H9 (cell line): ENCODE results near the gene MTIF2. TPM values are rescaled to one million over a fixed set of nuclear protein-coding genes. Genes with fewer than 3 reads are reported as not detected.
"Not testable (repeated sequence)": the region's sequence is repeated elsewhere in the genome, so short reads cannot be mapped to it uniquely, and the experiment has no call there.

ENCODE experiments used
- DNase-seq: peaks from one replicate; pipeline ENCODE4 v3.0.0-alpha.2; 2017
- H2AFZ ChIP-seq: one replicate; pipeline ENCODE4 v1.6.1; 2013; ENCODE audit warnings: mild to moderate bottlenecking, low read length, control low read depth, moderate library complexity
- H2AK5ac ChIP-seq: 2 replicates; pipeline ENCODE4 v1.6.1; 2013; ENCODE audit warnings: low read length, control low read depth, mixed read lengths; ENCODE audit not compliant: insufficient read length
- H2BK120ac ChIP-seq: one replicate; pipeline ENCODE4 v1.6.1; 2013; ENCODE audit warnings: low read depth, mild to moderate bottlenecking, low read length, control low read depth, inconsistent platforms; ENCODE audit not compliant: poor library complexity, severe bottlenecking
- H2BK12ac ChIP-seq: 2 replicates; pipeline ENCODE4 v1.6.1; 2013; ENCODE audit warnings: low read length, control low read depth, mixed read lengths, low read depth; ENCODE audit not compliant: insufficient read length
- H2BK15ac ChIP-seq: 2 replicates; pipeline ENCODE4 v1.6.1; 2013; ENCODE audit warnings: low read depth, low read length, control low read depth
- H2BK20ac ChIP-seq: one replicate; pipeline ENCODE4 v1.6.1; 2013; ENCODE audit warnings: low read depth, mild to moderate bottlenecking, low read length, control low read depth, inconsistent platforms; ENCODE audit not compliant: poor library complexity, severe bottlenecking
- H2BK5ac ChIP-seq: 2 replicates; pipeline ENCODE4 v1.6.1; 2013; ENCODE audit warnings: low read length, control low read depth, mixed read lengths; ENCODE audit not compliant: insufficient read length
- H3K14ac ChIP-seq: 2 replicates; pipeline ENCODE4 v1.6.1; 2013; ENCODE audit warnings: low read length, control low read depth; ENCODE audit not compliant: insufficient read depth
- H3K18ac ChIP-seq: 2 replicates; pipeline ENCODE4 v1.6.1; 2013; ENCODE audit warnings: low read depth, mild to moderate bottlenecking, mixed read lengths, low read length, control low read depth; ENCODE audit not compliant: insufficient read length
- H3K23ac ChIP-seq: 2 replicates; pipeline ENCODE4 v1.6.1; 2013; ENCODE audit warnings: low read length, control low read depth, mixed read lengths, low read depth; ENCODE audit not compliant: insufficient read length
- H3K23me2 ChIP-seq: 2 replicates; pipeline ENCODE4 v1.6.1; 2013; ENCODE audit warnings: low read depth, mild to moderate bottlenecking, mixed read lengths, low read length, control low read depth; ENCODE audit not compliant: insufficient read length, poor library complexity, severe bottlenecking
- H3K27ac ChIP-seq: 2 replicates; pipeline ENCODE4 v1.5.1; 2013; ENCODE audit warnings: low read length, control low read depth, mixed read lengths, low read depth; ENCODE audit not compliant: insufficient read length
- H3K27me3 ChIP-seq: 2 replicates; pipeline ENCODE4 v1.6.1; 2013; ENCODE audit warnings: low read length, control low read depth, inconsistent platforms; ENCODE audit not compliant: insufficient read depth
- H3K4ac ChIP-seq: 2 replicates; pipeline ENCODE4 v1.6.1; 2013; ENCODE audit warnings: low read depth, mild to moderate bottlenecking, control low read depth, inconsistent platforms, low read length, moderate library complexity
- H3K4me1 ChIP-seq: 2 replicates; pipeline ENCODE4 v1.6.1; 2013; ENCODE audit warnings: low read length, control low read depth, inconsistent platforms; ENCODE audit not compliant: insufficient read depth
- H3K4me2 ChIP-seq: 2 replicates; pipeline ENCODE4 v1.6.1; 2013; ENCODE audit warnings: low read length, control low read depth, mixed read lengths; ENCODE audit not compliant: insufficient read length, insufficient read depth
- H3K56ac ChIP-seq: 2 replicates; pipeline ENCODE4 v1.6.1; 2013; ENCODE audit warnings: low read depth, mild to moderate bottlenecking, mixed read lengths, low read length, control low read depth; ENCODE audit not compliant: insufficient read length
- H3K79me1 ChIP-seq: 2 replicates; pipeline ENCODE4 v1.6.1; 2013; ENCODE audit warnings: low read depth, mild to moderate bottlenecking, moderate library complexity, low read length, control low read depth, inconsistent platforms; ENCODE audit not compliant: insufficient read depth, poor library complexity, severe bottlenecking
- H3K79me2 ChIP-seq: 2 replicates; pipeline ENCODE4 v1.6.1; 2013; ENCODE audit warnings: low read length, control low read depth, inconsistent platforms; ENCODE audit not compliant: insufficient read depth
- H3K9ac ChIP-seq: 2 replicates; pipeline ENCODE4 v1.6.1; 2013; ENCODE audit warnings: low read length, control low read depth, mixed read lengths; ENCODE audit not compliant: insufficient read length; ENCODE audit errors: extremely low read depth
- H3K9me3 ChIP-seq: one replicate; pipeline ENCODE4 v1.6.1; 2013; ENCODE audit warnings: low read depth, low read length, inconsistent platforms; ENCODE audit not compliant: control insufficient read depth
- H3T11ph ChIP-seq: one replicate; pipeline ENCODE4 v1.6.1; 2013; ENCODE audit warnings: mild to moderate bottlenecking, low read length, control low read depth, inconsistent platforms
- H4K20me1 ChIP-seq: one replicate; pipeline ENCODE4 v1.6.1; 2013; ENCODE audit not compliant: control insufficient read depth, insufficient read length, insufficient read depth
- H4K5ac ChIP-seq: 2 replicates; pipeline ENCODE4 v1.6.1; 2013; ENCODE audit warnings: low read depth, mild to moderate bottlenecking, mixed read lengths, low read length, control low read depth; ENCODE audit not compliant: insufficient read length
- H4K8ac ChIP-seq: replicated peaks from 2 replicates; pipeline ENCODE4 v1.6.1; 2013; ENCODE audit warnings: low read length, control low read depth, mixed read lengths, low read depth; ENCODE audit not compliant: insufficient read length
- H4K91ac ChIP-seq: 2 replicates; pipeline ENCODE4 v1.6.1; 2013; ENCODE audit warnings: low read depth, mild to moderate bottlenecking, moderate library complexity, mixed read lengths, low read length, control low read depth; ENCODE audit not compliant: insufficient read length
- H3K27ac Mint-ChIP-seq, 3 experiments: 2 replicates in 2 of 3; 3 replicates in 1 of 3; pipeline ENCODE4 v1.8.0; 2020 to 2021; ENCODE audit warnings: mixed read lengths in 3 of 3, mild to moderate bottlenecking in 1 of 3, moderate library complexity in 1 of 3
- H3K27me3 Mint-ChIP-seq: 2 replicates; pipeline ENCODE4 v1.8.0; 2021; ENCODE audit warnings: low read depth, mild to moderate bottlenecking, moderate library complexity, mixed read lengths
- H3K36me3 Mint-ChIP-seq, 3 experiments: 2 replicates in 2 of 3; 3 replicates in 1 of 3; pipeline ENCODE4 v1.8.0; 2020 to 2021; ENCODE audit warnings: low read depth in 3 of 3, mixed read lengths in 3 of 3; ENCODE audit not compliant: insufficient read depth in 1 of 3
- H3K4me1 Mint-ChIP-seq, 2 experiments: 2 replicates each; pipeline ENCODE4 v1.8.0; 2020; ENCODE audit warnings: mixed read lengths in 2 of 2
- H3K4me3 Mint-ChIP-seq, 2 experiments: 2 replicates in 1 of 2; 3 replicates in 1 of 2; pipeline ENCODE4 v1.8.0; 2020 to 2021; ENCODE audit warnings: mild to moderate bottlenecking in 2 of 2, mixed read lengths in 2 of 2, moderate library complexity in 1 of 2
- H3K9me3 Mint-ChIP-seq, 2 experiments: 2 replicates in 1 of 2; 3 replicates in 1 of 2; pipeline ENCODE4 v1.8.0; 2020; ENCODE audit warnings: mild to moderate bottlenecking in 2 of 2, mixed read lengths in 2 of 2, moderate library complexity in 1 of 2
- WGBS: extraction: QIAGEN DNeasy Blood & Tissue Kit; methylation state at CpG from one replicate; pipeline ENCODE4 v1.1.7; 2013; ENCODE audit warnings: missing lambda C conversion rate, low lambda C conversion rate, mixed read lengths; ENCODE audit not compliant: insufficient read length; ENCODE audit errors: extremely low coverage; 5-methylcytosine and 5-hydroxymethylcytosine counted together
- total RNA-seq: library from RNA; stranded (reverse); gene quantifications from 2 replicates; pipeline ENCODE4 v1.2.1, GENCODE V29; 2021

MTIF2 gene
- total RNA-seq, 1 experiment from 2014 or later = 35.6 TPM

DNA sequence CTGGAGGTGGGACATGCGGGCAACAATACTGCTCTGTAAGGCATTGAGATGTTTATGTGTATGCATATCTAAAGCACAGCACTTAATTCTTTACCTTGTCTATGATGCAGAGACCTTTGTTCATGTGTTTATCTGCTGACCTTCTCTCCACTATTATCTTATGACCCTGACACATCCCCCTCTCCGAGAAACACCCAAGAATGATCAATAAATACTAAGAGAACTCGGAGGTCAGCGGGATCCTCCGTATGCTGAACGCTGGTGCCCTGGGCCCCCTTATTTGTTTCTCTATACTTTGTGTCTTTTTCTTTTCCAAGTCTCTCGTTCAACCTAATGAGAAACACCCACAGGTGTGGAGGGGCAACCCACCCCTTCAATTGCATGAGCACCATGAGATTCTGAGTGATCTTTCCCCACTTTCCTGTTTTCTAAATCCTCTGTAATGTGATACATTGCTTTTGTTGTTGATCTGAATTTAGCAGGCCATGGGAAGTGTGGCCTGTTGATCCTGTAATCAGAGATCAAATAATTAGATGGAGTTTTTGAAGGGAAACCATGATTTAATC lies 10.9 kb upstream of the MTIF2 start:
- H3K27ac Mint-ChIP-seq = peak overlapping the region; percentile 94 to 99 (median 98)
- peaks cover 44 to 46% of the 10 kb centered on the region in 2 experiments for H3K4me1 Mint-ChIP-seq
- H2AK5ac ChIP-seq, H3K56ac ChIP-seq, H3K79me1 ChIP-seq, H2BK15ac ChIP-seq, H2BK120ac ChIP-seq, H2AFZ ChIP-seq, H3K27me3 ChIP-seq, H4K20me1 ChIP-seq, H3K14ac ChIP-seq, H3K27me3 Mint-ChIP-seq, DNase-seq, H2BK12ac ChIP-seq, H3K79me2 ChIP-seq, H4K91ac ChIP-seq, H2BK20ac ChIP-seq, H4K8ac ChIP-seq, H2BK5ac ChIP-seq, H4K5ac ChIP-seq, H3K23ac ChIP-seq, H3K4me1 ChIP-seq, H3K9me3 ChIP-seq, H3K23me2 ChIP-seq, H3T11ph ChIP-seq, H3K9me3 Mint-ChIP-seq, H3K4ac ChIP-seq, H3K36me3 Mint-ChIP-seq: not testable (repeated sequence)
- H3K27ac ChIP-seq = peak overlapping the region; percentile 73
- no CpG with 5 or more reads among the region's 7 CpGs for WGBS
- peak overlapping the region; percentile 75 for H3K18ac ChIP-seq
- peak overlapping the region; percentile 54 to 61 for H3K4me3 Mint-ChIP-seq
- peak overlapping the region; percentile 20 for H3K9ac ChIP-seq
- peak overlapping the region; percentile 22 for H3K4me2 ChIP-seq

DNA sequence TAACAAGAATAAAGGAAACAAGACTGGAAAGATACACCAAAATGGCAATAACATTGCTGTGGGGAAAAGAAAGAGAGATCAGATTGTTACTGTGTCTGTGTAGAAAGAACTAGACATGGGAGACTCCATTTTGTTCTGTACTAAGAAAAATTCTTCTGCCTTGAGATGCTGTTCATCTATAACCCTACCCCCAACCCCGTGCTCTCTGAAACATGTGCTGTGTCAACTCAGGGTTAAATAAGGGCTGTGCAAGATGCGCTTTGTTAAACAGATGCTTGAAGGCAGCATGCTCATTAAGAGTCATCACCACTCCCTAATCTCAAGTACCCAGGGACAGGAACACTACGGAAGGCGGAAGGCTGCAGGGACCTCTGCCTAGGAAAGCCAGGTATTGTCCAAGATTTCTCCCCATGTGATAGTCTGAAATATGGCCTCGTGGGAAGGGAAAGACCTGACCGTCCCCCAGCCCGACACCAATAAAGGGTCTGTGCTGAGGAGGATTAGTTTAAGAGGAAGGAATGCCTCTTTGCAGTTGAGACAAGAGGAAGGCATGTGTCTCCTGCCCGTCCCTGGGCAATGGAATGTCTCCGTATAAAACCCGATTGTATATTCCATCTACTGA lies 10.3 kb upstream of the MTIF2 start:
- WGBS = no CpG with 5 or more reads among the region's 10 CpGs
- not testable (repeated sequence) for H2AK5ac ChIP-seq, H4K5ac ChIP-seq, H3K79me1 ChIP-seq, H3K23me2 ChIP-seq, H4K20me1 ChIP-seq, H3K79me2 ChIP-seq, H3K36me3 Mint-ChIP-seq, H3K4ac ChIP-seq, H3K23ac ChIP-seq, H2AFZ ChIP-seq, H2BK5ac ChIP-seq, H2BK20ac ChIP-seq, H3K27me3 ChIP-seq, H3K4me1 ChIP-seq, H3K9me3 ChIP-seq, H4K8ac ChIP-seq, H2BK15ac ChIP-seq, H3K18ac ChIP-seq, H3K14ac ChIP-seq, H3K27me3 Mint-ChIP-seq, H3K9ac ChIP-seq, H3K9me3 Mint-ChIP-seq, H4K91ac ChIP-seq, H2BK12ac ChIP-seq, H3K56ac ChIP-seq
- DNase-seq = peak; percentile 34
- H3K27ac ChIP-seq = peak overlapping the region; percentile 47
- Mint-ChIP-seq H3K4me3 (peak overlapping the region; percentile 54 to 61; a peak in 4 of 5 replicates), H3K27ac (peak overlapping the region; percentile 86 to 99 (median 98)), H3K4me1 (peaks cover 44 to 46% of the 10 kb centered on the region in 2 experiments)
- H3K4me2 ChIP-seq = peak overlapping the region; percentile 22
- peak overlapping the region; percentile 49 for H2BK120ac ChIP-seq
- peak overlapping the region; percentile 53 for H3T11ph ChIP-seq
